IMR-90 (cell line): ENCODE data around the gene ASCL3. TPM values are rescaled to one million over a fixed set of nuclear protein-coding genes. Genes with fewer than 3 reads are reported as not detected.
A peak's percentile ranks its signal among the peaks of the same experiment; 100 is the strongest.

Experiments
- ATAC-seq: fragments of 200-7000 bp; cut with Tn5 transposase; 2 replicates; pipeline ENCODE4 v1.9.1; 2020; ENCODE audit warnings: low read depth, mild to moderate bottlenecking, moderate library complexity
- BruUV-seq: library from RNA; stranded (reverse); fragments of 400-500 nt; replicated peaks from 2 replicates; lab custom pipeline; 2021; lab: Mats Ljungman, UMichigan
- CTCF ChIA-PET: fragments of 300-600 bp; formaldehyde crosslinking; extraction: SDS; loops from one replicate; lab custom pipeline; 2021; ENCODE audit warnings: antibody characterized with exemption; lab: Yijun Ruan, JAX
- POLR2A ChIA-PET: fragments of 300-600 bp; sonication (Branson Sonifier 250); formaldehyde crosslinking; loops from one replicate; lab custom pipeline; 2022; ENCODE audit warnings: antibody characterized with exemption; ENCODE audit not compliant: unreplicated experiment; lab: Charles Lee
- DNase-seq: peaks from one replicate; pipeline ENCODE4 v3.0.0; 2013
- H2AFZ ChIP-seq: replicated peaks from 2 replicates; pipeline ENCODE3; 2013; ENCODE audit warnings: low read length, mild to moderate bottlenecking; ENCODE audit not compliant: poor library complexity
- H2AK5ac ChIP-seq: 2 replicates; pipeline ENCODE4 v1.6.1; 2013; ENCODE audit warnings: low read depth, low read length, inconsistent platforms
- H2AK9ac ChIP-seq: replicated peaks from 2 replicates; pipeline ENCODE3; 2013; ENCODE audit warnings: mild to moderate bottlenecking, low read depth, low read length, moderate library complexity; ENCODE audit not compliant: poor library complexity
- H2BK120ac ChIP-seq: 2 replicates; pipeline ENCODE4 v1.6.1; 2013; ENCODE audit warnings: low read depth, low read length, inconsistent platforms
- H2BK15ac ChIP-seq: 3 replicates; pipeline ENCODE4 v1.6.1; 2013; ENCODE audit warnings: low read depth, low read length, inconsistent platforms
- H2BK20ac ChIP-seq: 2 replicates; pipeline ENCODE4 v1.6.1; 2013; ENCODE audit warnings: low read depth, mild to moderate bottlenecking, inconsistent platforms, low read length, moderate library complexity
- H2BK5ac ChIP-seq: 2 replicates; pipeline ENCODE4 v1.6.1; 2013; ENCODE audit warnings: mild to moderate bottlenecking, low read depth, low read length, inconsistent platforms; ENCODE audit not compliant: poor library complexity, severe bottlenecking
- H3K14ac ChIP-seq: replicated peaks from 2 replicates; pipeline ENCODE4 v1.6.1; 2013; ENCODE audit warnings: low read depth, low read length, inconsistent platforms
- H3K18ac ChIP-seq: 2 replicates; pipeline ENCODE4 v1.6.1; 2013; ENCODE audit warnings: low read depth, low read length, control low read depth
- H3K23ac ChIP-seq: 2 replicates; pipeline ENCODE4 v1.6.1; 2013; ENCODE audit warnings: low read depth, low read length, inconsistent platforms
- H3K27ac ChIP-seq: 2 replicates; pipeline ENCODE4 v1.5.1; 2013; ENCODE audit warnings: mild to moderate bottlenecking, control low read depth, low read length; ENCODE audit not compliant: insufficient read depth
- H3K27me3 ChIP-seq: 2 replicates; pipeline ENCODE4 v1.6.1; 2013; ENCODE audit warnings: low read length; ENCODE audit not compliant: control insufficient read depth, insufficient read depth
- H3K36me3 ChIP-seq: 2 replicates; pipeline ENCODE4 v1.6.1; 2013; ENCODE audit warnings: low read length, mixed read lengths; ENCODE audit not compliant: control insufficient read depth, insufficient read depth
- H3K4ac ChIP-seq: 2 replicates; pipeline ENCODE4 v1.6.1; 2013; ENCODE audit warnings: low read depth, low read length, inconsistent platforms
- H3K4me1 ChIP-seq: 2 replicates; pipeline ENCODE4 v1.6.1; 2013; ENCODE audit warnings: low read length, mixed read lengths; ENCODE audit not compliant: control insufficient read depth, insufficient read depth
- H3K4me2 ChIP-seq: 2 replicates; pipeline ENCODE4 v1.6.1; 2013; ENCODE audit warnings: low read depth, mild to moderate bottlenecking, control low read depth, low read length, moderate library complexity
- H3K4me3 ChIP-seq: 2 replicates; pipeline ENCODE4 v1.5.1; 2013; ENCODE audit warnings: low read depth, mild to moderate bottlenecking, control low read depth, low read length, moderate library complexity; ENCODE audit not compliant: insufficient read depth
- H3K56ac ChIP-seq: 2 replicates; pipeline ENCODE4 v1.6.1; 2013; ENCODE audit warnings: low read length, inconsistent platforms; ENCODE audit not compliant: insufficient read depth; ENCODE audit errors: extremely low read depth
- H3K79me1 ChIP-seq, 2 experiments: 2 replicates each; pipeline ENCODE4 v1.6.1; 2013; ENCODE audit warnings: low read length in 2 of 2, inconsistent platforms in 1 of 2, low read depth in 1 of 2
- H3K9ac ChIP-seq: 2 replicates; pipeline ENCODE4 v1.6.1; 2013; ENCODE audit warnings: low read depth, low read length, control low read depth
- H3K9me1 ChIP-seq: 2 replicates; pipeline ENCODE4 v1.6.1; 2013; ENCODE audit warnings: low read length, inconsistent platforms; ENCODE audit not compliant: insufficient read depth
- H3K9me3 ChIP-seq: 2 replicates; pipeline ENCODE4 v1.6.1; 2013; ENCODE audit warnings: low read length; ENCODE audit not compliant: control insufficient read depth, insufficient read depth
- H4K20me1 ChIP-seq: 2 replicates; pipeline ENCODE4 v1.6.1; 2013; ENCODE audit warnings: low read length, inconsistent platforms; ENCODE audit not compliant: insufficient read depth
- H4K5ac ChIP-seq: 2 replicates; pipeline ENCODE4 v1.6.1; 2013; ENCODE audit warnings: mild to moderate bottlenecking, low read depth, low read length, control low read depth
- H4K8ac ChIP-seq, 2 experiments: 2 replicates each; pipeline ENCODE4 v1.6.1; 2013; ENCODE audit warnings: low read depth in 2 of 2, low read length in 2 of 2, control low read depth in 1 of 2, inconsistent platforms in 1 of 2
- H4K91ac ChIP-seq: 2 replicates; pipeline ENCODE4 v1.6.1; 2013; ENCODE audit warnings: low read depth, low read length, inconsistent platforms; ENCODE audit not compliant: insufficient read depth
- BHLHE40 ChIP-seq: fragments of 150-350 bp; IDR thresholded peaks from 2 replicates; pipeline ENCODE4 v1.6.1; 2016; ENCODE audit warnings: mild to moderate bottlenecking, low read depth, low read length
- MAFK ChIP-seq: IDR thresholded peaks from 2 replicates; pipeline ENCODE4 v1.6.1; 2012; ENCODE audit warnings: low read depth, low read length, improper control_type of control experiment
- MXI1 ChIP-seq: IDR thresholded peaks from 2 replicates; pipeline ENCODE4 v1.6.1; 2012; ENCODE audit warnings: low read depth, mild to moderate bottlenecking, low read length, moderate library complexity, borderline replicate concordance
- WGBS, 2 experiments: methylation state at CpG; one replicate each; pipeline versions ENCODE4 v1.1.5 to v1.1.7; 2013; ENCODE audit warnings: missing lambda C conversion rate in 2 of 2; ENCODE audit not compliant: insufficient read length in 1 of 2; ENCODE audit errors: extremely low coverage in 2 of 2; 5-methylcytosine and 5-hydroxymethylcytosine counted together
- dilution Hi-C: fragments of 300-500 bp; cut with HindIII; formaldehyde crosslinking; loops from one replicate; pipeline ENCODE4 v1.14.3; 2018; ENCODE audit warnings: low sequenced_read_pairs; ENCODE audit not compliant: unreplicated experiment
- in situ Hi-C: fragments of 300-500 bp; cut with MboI; formaldehyde crosslinking; loops from 3 replicates; pipeline ENCODE4 v1.14.3; 2019; ENCODE audit warnings: low sequenced_read_pairs, inconsistent platforms, mixed read lengths
- intact Hi-C: fragments of 100-400 bp; cut with micrococcal nuclease; formaldehyde crosslinking; loops from 2 replicates; pipeline ENCODE4 v1.10.0; 2022
- polyA plus RNA-seq, 3 experiments: library from polyadenylated mRNA; depleted of rRNA; stranded (reverse); fragments of >200 nt; gene quantifications; 2 replicates each; pipeline ENCODE4 v1.2.3, GENCODE V29; 2012; ENCODE audit warnings: low replicate concordance in 1 of 3
- total RNA-seq: library from RNA; depleted of rRNA; stranded (reverse); fragments of >200 nt; gene quantifications from 2 replicates; pipeline ENCODE4 v1.2.3, GENCODE V29; 2012

Gene ASCL3
- total and polyA plus RNA-seq, 2 of the 4 experiments (the other 2 are of a cell fraction): not detected

- DNase-seq (no peak), ATAC-seq (no peak)
- Histone ChIP-seq H2BK15ac (peak overlapping the region; percentile 49; the same call in 1 of the 3 replicates), H2AK5ac (peak overlapping the region; percentile 92; the same call in 1 of the 2 replicates), H3K4me1 (peaks cover 22% of the 10 kb centered on the region), H3K9ac (no peak overlapping the region; the same call in 1 of the 2 replicates), H2BK120ac (no peak overlapping the region), H3K18ac (no peak overlapping the region), H3K4me3 (no peak overlapping the region), H3K56ac (no peak overlapping the region), H2AFZ (no peak overlapping the region), H4K91ac (peak overlapping the region; percentile 9), H3K27me3 (no peaks in the 10 kb centered on the region), H4K5ac (no peak overlapping the region), H4K8ac (no peak overlapping the region; a peak in 1 of 4 replicates), H2AK9ac (no peak overlapping the region), H2BK20ac (no peak overlapping the region), H3K9me1 (peaks cover 19% of the 10 kb centered on the region; the same call in 1 of the 2 replicates), H3K14ac (no peak overlapping the region), H3K4ac (peak overlapping the region; percentile 54; the same call in 1 of the 2 replicates), H3K27ac (peak overlapping the region; percentile 36; the same call in 1 of the 2 replicates), H3K4me2 (no peak overlapping the region; the same call in 1 of the 2 replicates), H2BK5ac (no peak overlapping the region), H3K36me3 (peaks cover 17% of the 10 kb centered on the region), H3K23ac (0 out of 2 replicates have a peak overlapping the region, but pooled peaks have one; percentile 11), H4K20me1 (peaks cover 3% of the 10 kb centered on the region; the same call in 1 of the 2 replicates), H3K79me1 (peaks cover 36 to 61% of the 10 kb centered on the region in 2 experiments), H3K9me3 (no peaks in the 10 kb centered on the region)
- no TSS peak for BruUV-seq
- ChIA-PET CTCF (interaction anchor here (1.1 to 1.8 kb wide), 4 partner anchors 27 to 223 kb away, joined by 3 to 8 read pairs (median 4); no protein-coding TSS in a partner anchor), POLR2A (interaction anchor here (0.6 to 2.0 kb wide), 3 partner anchors 45 to 162 kb away, joined by 3 to 4 read pairs (median 3); no protein-coding TSS in a partner anchor)
- TF ChIP-seq MXI1 (no peak), BHLHE40 (no peak), MAFK (no peak)
- in situ Hi-C loops (loop anchor here (5.0 kb wide), 2 partner anchors 43 to 223 kb away; no protein-coding TSS in a partner anchor), dilution Hi-C loops (no loop called here), intact Hi-C loops (loop anchor here (1.0 to 10.0 kb wide), 5 partner anchors 87 to 593 kb away; a partner anchor contains a TSS)
- no CpG with 5 or more reads among the region's 4 CpGs for WGBS, 2 experiments
Observed at GRCh38 chr11:8914661-8915018, 28.2 kb downstream of the ASCL3 start.
